SU-DHL-6 (cell line): ENCODE measurements around the gene YTHDF1.

Experiments used
- H2AFZ ChIP-seq: fragments of 200-600 bp; sonication (generic); 2 replicates; pipeline ENCODE4 v1.6.1; 2014; ENCODE audit warnings: low read depth, mild to moderate bottlenecking, moderate library complexity, mixed read lengths, antibody characterized with exemption, low read length; ENCODE audit not compliant: severe bottlenecking
- H3F3A ChIP-seq: fragments of 200-600 bp; shearing (Covaris generic); 2 replicates; pipeline ENCODE4 v1.6.0; 2016; ENCODE audit warnings: antibody characterized with exemption, mild to moderate bottlenecking; ENCODE audit not compliant: insufficient read depth
- H3K27ac ChIP-seq: fragments of 200-600 bp; sonication (generic); 2 replicates; pipeline ENCODE4 v1.5.1; 2016; ENCODE audit warnings: low read depth, mild to moderate bottlenecking, low read length, moderate library complexity, mixed read lengths
- H3K27me3 ChIP-seq: fragments of 200-600 bp; sonication (generic), shearing (Covaris generic); 2 replicates; pipeline ENCODE4 v1.6.0; 2014; ENCODE audit warnings: mild to moderate bottlenecking, low read length
- H3K36me3 ChIP-seq: fragments of 200-600 bp; sonication (generic); 2 replicates; pipeline ENCODE4 v1.6.1; 2014; ENCODE audit warnings: mild to moderate bottlenecking, low read length, mixed read lengths
- H3K4me2 ChIP-seq: fragments of 300-600, 200-600 bp; shearing (Covaris generic), sonication (generic); 2 replicates; pipeline ENCODE4 v1.6.0; 2014; ENCODE audit warnings: low read length, low read depth, mild to moderate bottlenecking; ENCODE audit not compliant: poor library complexity, severe bottlenecking
- H3K4me3 ChIP-seq: fragments of 200-600 bp; sonication (generic); 2 replicates; pipeline ENCODE4 v1.5.1; 2014; ENCODE audit warnings: antibody characterized with exemption, low read length, mild to moderate bottlenecking, mixed read lengths; ENCODE audit not compliant: insufficient read depth, poor library complexity, severe bottlenecking
- H3K79me2 ChIP-seq: fragments of 200-600 bp; sonication (generic); 2 replicates; pipeline ENCODE4 v1.6.1; 2014; ENCODE audit warnings: mild to moderate bottlenecking, low read length, moderate library complexity; ENCODE audit not compliant: insufficient read depth
- H3K9ac ChIP-seq: fragments of 200-600 bp; sonication (generic); 2 replicates; pipeline ENCODE4 v1.7.0; 2014; ENCODE audit warnings: mild to moderate bottlenecking, low read length
- H3K9me2 ChIP-seq: fragments of 200-600 bp; sonication (generic); replicated peaks from 2 replicates; pipeline ENCODE4 v1.6.1; 2014; ENCODE audit warnings: low read length; ENCODE audit not compliant: insufficient read depth
- H3K9me3 ChIP-seq: fragments of 200-600 bp; sonication (generic); 2 replicates; pipeline ENCODE4 v1.6.1; 2014; ENCODE audit warnings: low read length, mixed read lengths; ENCODE audit not compliant: insufficient read depth
- H4K20me1 ChIP-seq: fragments of 200-600 bp; sonication (generic); 2 replicates; pipeline ENCODE4 v1.6.1; 2014; ENCODE audit warnings: low read depth, mild to moderate bottlenecking, antibody characterized with exemption, low read length, moderate library complexity, mixed read lengths
- CTCF ChIP-seq: fragments of 200-600 bp; sonication (generic); IDR thresholded peaks from one replicate; pipeline ENCODE4 v1.5.1; 2017; ENCODE audit warnings: antibody characterized with exemption, mild to moderate bottlenecking, low read length, moderate library complexity; ENCODE audit not compliant: insufficient read depth, poor library complexity, severe bottlenecking
- EZH2phosphoT487 ChIP-seq: fragments of 200-600 bp; sonication (generic), shearing (Covaris generic); conservative IDR thresholded peaks from 2 replicates; pipeline ENCODE4 v1.6.1; 2018; ENCODE audit warnings: mild to moderate bottlenecking, antibody characterized with exemption, low read length, moderate library complexity, mixed read lengths

The YTHDF1 gene

GRCh38 chr20:63216849-63217471, 1.0 kb upstream of the YTHDF1 start:
- peak overlapping the region; percentile 90 for H3K9ac ChIP-seq
- H3K79me2 ChIP-seq = peaks cover 37% of the 10 kb centered on the region
- H4K20me1 ChIP-seq = peaks cover 14% of the 10 kb centered on the region; the same call in 1 of the 2 replicates
- no peak overlapping the region; the same call in 1 of the 2 replicates for H3K27ac ChIP-seq
- H3K9me2 ChIP-seq = no peaks in the 10 kb centered on the region
- no peaks in the 10 kb centered on the region for H3K9me3 ChIP-seq
- peaks cover 12% of the 10 kb centered on the region; the same call in 1 of the 2 replicates for H3K36me3 ChIP-seq
- TF ChIP-seq EZH2phosphoT487 = no peak
- peak overlapping the region; percentile 98 for H2AFZ ChIP-seq
- no peaks in the 10 kb centered on the region for H3F3A ChIP-seq
- peak overlapping the region; percentile 93 for H3K4me2 ChIP-seq
- H3K4me3 ChIP-seq = peak overlapping the region; percentile 58
- no peaks in the 10 kb centered on the region for H3K27me3 ChIP-seq

GRCh38 chr20:63215101-63216040, 560 bp downstream of the YTHDF1 start:
- Histone ChIP-seq H3K9me3 (no peaks in the 10 kb centered on the region), H3K27ac (peak overlapping the region; percentile 36), H4K20me1 (peaks cover 17% of the 10 kb centered on the region; the same call in 1 of the 2 replicates), H2AFZ (no peak overlapping the region), H3K27me3 (no peaks in the 10 kb centered on the region), H3K9me2 (no peaks in the 10 kb centered on the region), H3K79me2 (peaks cover 53% of the 10 kb centered on the region), H3K4me3 (peak overlapping the region; percentile 86), H3K36me3 (peaks cover 12% of the 10 kb centered on the region; the same call in 1 of the 2 replicates), H3K9ac (peak overlapping the region; percentile 90), H3F3A (no peaks in the 10 kb centered on the region), H3K4me2 (peak overlapping the region; percentile 89)
- TF ChIP-seq CTCF = no peak

GRCh38 chr20:63214514-63214913, 1.4 kb downstream of the YTHDF1 start:
- Histone ChIP-seq H3K36me3 (peaks cover 12% of the 10 kb centered on the region; the same call in 1 of the 2 replicates), H4K20me1 (peaks cover 17% of the 10 kb centered on the region; the same call in 1 of the 2 replicates), H3K9ac (peak overlapping the region; percentile 90)

More at GRCh38 chr20:63214514-63214913, 1.4 kb downstream of the YTHDF1 start:
- H3F3A ChIP-seq = no peaks in the 10 kb centered on the region
- TF ChIP-seq CTCF = no peak
- no peak for TF ChIP-seq EZH2phosphoT487
- no peaks in the 10 kb centered on the region for H3K27me3 ChIP-seq
- H3K79me2 ChIP-seq = peaks cover 62% of the 10 kb centered on the region
- no peak overlapping the region for H3K27ac ChIP-seq
- H3K9me2 ChIP-seq = no peaks in the 10 kb centered on the region
- H3K4me3 ChIP-seq = peak overlapping the region; percentile 86
- peak overlapping the region; percentile 89 for H3K4me2 ChIP-seq
- H2AFZ ChIP-seq = no peak overlapping the region
- no peaks in the 10 kb centered on the region for H3K9me3 ChIP-seq
